GM18519 (cell line): Measurements from ENCODE around the gene CTNNB1.

Experiments
- ATAC-seq: cut with Tn5 transposase; IDR thresholded peaks from one replicate; pipeline ENCODE4 v1.9.1; 2021; ENCODE audit warnings: mild to moderate bottlenecking, moderate library complexity; ENCODE audit not compliant: unreplicated experiment, low FRiP score

Gene CTNNB1

GRCh38 chr3:41213588-41213987 is 14.3 kb downstream of the CTNNB1 start:
- no peak for ATAC-seq

GRCh38 chr3:41216422-41216821 is 17.1 kb downstream of the CTNNB1 start:
- ATAC-seq, result no peak

GRCh38 chr3:41216993-41217392 is 17.7 kb downstream of the CTNNB1 start:
- no peak for ATAC-seq

- no peak for ATAC-seq
Observed at GRCh38 chr3:41219424-41219823, 20.1 kb downstream of the CTNNB1 start.

- no peak for ATAC-seq
Observed at GRCh38 chr3:41220906-41221677, 21.8 kb downstream of the CTNNB1 start.

GRCh38 chr3:41222012-41222411 is 22.7 kb downstream of the CTNNB1 start:
- no peak for ATAC-seq

- no peak for ATAC-seq
Observed at GRCh38 chr3:41222501-41222900, 23.2 kb downstream of the CTNNB1 start.

- ATAC-seq, result no peak
Observed at GRCh38 chr3:41223078-41223477, 23.8 kb downstream of the CTNNB1 start.

GRCh38 chr3:41223691-41224090 is 24.4 kb downstream of the CTNNB1 start:
- no peak for ATAC-seq

GRCh38 chr3:41224120-41224806 is 25.0 kb downstream of the CTNNB1 start:
- no peak for ATAC-seq

GRCh38 chr3:41234823-41235721 is 35.8 kb downstream of the CTNNB1 start:
- no peak for ATAC-seq

- ATAC-seq, result no peak
Observed at GRCh38 chr3:41236228-41236627, 36.9 kb downstream of the CTNNB1 start.

- ATAC-seq, result no peak
Observed at GRCh38 chr3:41237907-41238306, 38.6 kb downstream of the CTNNB1 start.

GRCh38 chr3:41239587-41239986 is 40.3 kb downstream of the CTNNB1 start:
- no peak for ATAC-seq

- no peak for ATAC-seq
Observed at GRCh38 chr3:41241161-41241560, 41.9 kb downstream of the CTNNB1 start.

GRCh38 chr3:41241800-41242571 is 42.7 kb downstream of the CTNNB1 start:
- no peak for ATAC-seq

GRCh38 chr3:41243183-41243582 is 43.9 kb downstream of the CTNNB1 start:
- no peak for ATAC-seq

GRCh38 chr3:41244620-41245336 is 45.5 kb downstream of the CTNNB1 start:
- ATAC-seq, result no peak
